Spleen (tissue), 7 donors: Measurements from ENCODE around the gene ARVCF.

ENCODE experiments used
- POLR2A ChIP-seq, 3 donors: fragments of 450-650 bp; IDR thresholded peaks; one replicate each; pipeline ENCODE4 v1.5.1; 2017; ENCODE audit warnings: antibody characterized with exemption in 3 of 3, mild to moderate bottlenecking in 1 of 3
- POLR2AphosphoS5 ChIP-seq, 3 donors: sonication (generic); formaldehyde crosslinking; IDR thresholded peaks; one replicate each; pipeline ENCODE4 v1.5.1; 2017; ENCODE audit warnings: antibody characterized with exemption in 3 of 3
- TF ChIP-seq, protein P1 (sequence below), 11 experiments: fragments of 200-600 bp in 7 of 11; fragments of 450-650 bp in 4 of 11; sonication (generic) in 4 of 11; IDR thresholded peaks in 8 of 11; conservative IDR thresholded peaks in 3 of 11; 1 replicate in 7 of 11; 2 replicates in 4 of 11; pipeline versions ENCODE4 v1.4.0 to v1.8.0; 2016 to 2021; ENCODE audit warnings: antibody characterized with exemption in 11 of 11, inconsistent platforms in 4 of 11, mild to moderate bottlenecking in 1 of 11
- donor health status: DM: no; HTN: no; CAD: no; lungs with moderate emphysema.
- donor health status: DM: no; HTN: no; CAD: no.
- donor health status: DM: no; HTN: no; CAD: no.

DNA sequence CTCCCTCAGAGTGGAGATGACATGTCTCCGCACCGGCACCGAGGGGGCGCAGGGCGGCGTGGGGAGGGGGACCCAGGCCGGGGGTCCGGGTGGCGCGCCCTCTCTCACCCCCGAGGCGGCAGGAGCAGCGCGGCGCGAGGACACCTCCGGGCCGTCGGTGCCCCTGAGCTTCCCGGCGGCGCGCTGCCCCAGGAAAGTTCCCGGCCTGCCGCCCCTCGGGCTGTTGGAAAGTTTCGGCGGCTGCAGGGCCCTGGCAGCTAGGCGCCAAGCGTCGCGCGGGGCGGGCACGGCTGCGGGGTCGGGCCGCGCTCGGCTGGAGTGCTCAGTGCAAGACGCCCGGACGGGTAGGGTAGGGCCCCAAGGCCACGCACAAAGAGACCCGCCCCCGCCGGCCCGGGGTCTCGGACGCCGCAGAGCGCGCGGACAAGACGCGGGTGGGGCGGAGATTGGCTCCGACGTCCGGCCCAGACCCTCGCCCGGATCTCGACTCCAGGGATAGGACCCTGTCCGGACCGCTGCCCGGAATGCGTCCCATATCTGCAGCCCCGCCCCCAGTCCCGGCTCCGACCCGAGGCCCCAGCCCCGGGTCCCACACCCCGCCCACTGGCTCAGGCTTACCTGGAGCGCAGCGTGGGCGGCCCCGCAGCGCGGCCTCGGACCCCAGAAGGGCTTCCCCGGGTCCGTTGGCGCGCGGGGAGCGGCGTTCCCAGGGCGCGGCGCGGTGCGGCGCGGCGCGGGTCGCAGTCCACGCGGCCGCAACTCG lies 471 bp downstream of the ARVCF start:
- TF ChIP-seq, protein P1, sequence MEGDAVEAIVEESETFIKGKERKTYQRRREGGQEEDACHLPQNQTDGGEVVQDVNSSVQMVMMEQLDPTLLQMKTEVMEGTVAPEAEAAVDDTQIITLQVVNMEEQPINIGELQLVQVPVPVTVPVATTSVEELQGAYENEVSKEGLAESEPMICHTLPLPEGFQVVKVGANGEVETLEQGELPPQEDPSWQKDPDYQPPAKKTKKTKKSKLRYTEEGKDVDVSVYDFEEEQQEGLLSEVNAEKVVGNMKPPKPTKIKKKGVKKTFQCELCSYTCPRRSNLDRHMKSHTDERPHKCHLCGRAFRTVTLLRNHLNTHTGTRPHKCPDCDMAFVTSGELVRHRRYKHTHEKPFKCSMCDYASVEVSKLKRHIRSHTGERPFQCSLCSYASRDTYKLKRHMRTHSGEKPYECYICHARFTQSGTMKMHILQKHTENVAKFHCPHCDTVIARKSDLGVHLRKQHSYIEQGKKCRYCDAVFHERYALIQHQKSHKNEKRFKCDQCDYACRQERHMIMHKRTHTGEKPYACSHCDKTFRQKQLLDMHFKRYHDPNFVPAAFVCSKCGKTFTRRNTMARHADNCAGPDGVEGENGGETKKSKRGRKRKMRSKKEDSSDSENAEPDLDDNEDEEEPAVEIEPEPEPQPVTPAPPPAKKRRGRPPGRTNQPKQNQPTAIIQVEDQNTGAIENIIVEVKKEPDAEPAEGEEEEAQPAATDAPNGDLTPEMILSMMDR (IDR thresholded peaks at IDR 0.05 in 8 of 11, conservative IDR thresholded peaks at IDR 0.05 in 3 of 11) = no peak
- peak in 1 of 3 donors; percentile 10 for TF ChIP-seq POLR2AphosphoS5 (IDR thresholded peaks at IDR 0.05)
- TF ChIP-seq POLR2A (IDR thresholded peaks at IDR 0.05) = no peak
